Sigmoid colon (tissue), 4 donors: ENCODE data around the gene ISOC1.

Experiments
- POLR2A ChIP-seq, 2 donors: fragments of 450-650 bp; IDR thresholded peaks; one replicate each; pipeline ENCODE4 v1.6.1; 2016; ENCODE audit warnings: antibody characterized with exemption in 2 of 2, mild to moderate bottlenecking in 2 of 2, moderate library complexity in 2 of 2
- POLR2AphosphoS5 ChIP-seq, 4 donors: sonication (generic); formaldehyde crosslinking; IDR thresholded peaks; one replicate each; pipeline ENCODE4 v1.6.1; 2017; ENCODE audit warnings: antibody characterized with exemption in 4 of 4
- TF ChIP-seq, protein P1 (sequence below), 4 experiments: fragments of 450-650 bp in 3 of 4; fragments of 200-600 bp in 1 of 4; IDR thresholded peaks; one replicate each; pipeline ENCODE4 v1.5.1; 2016 to 2019; ENCODE audit warnings: antibody characterized with exemption in 4 of 4, mild to moderate bottlenecking in 3 of 4, moderate library complexity in 2 of 4

DNA sequence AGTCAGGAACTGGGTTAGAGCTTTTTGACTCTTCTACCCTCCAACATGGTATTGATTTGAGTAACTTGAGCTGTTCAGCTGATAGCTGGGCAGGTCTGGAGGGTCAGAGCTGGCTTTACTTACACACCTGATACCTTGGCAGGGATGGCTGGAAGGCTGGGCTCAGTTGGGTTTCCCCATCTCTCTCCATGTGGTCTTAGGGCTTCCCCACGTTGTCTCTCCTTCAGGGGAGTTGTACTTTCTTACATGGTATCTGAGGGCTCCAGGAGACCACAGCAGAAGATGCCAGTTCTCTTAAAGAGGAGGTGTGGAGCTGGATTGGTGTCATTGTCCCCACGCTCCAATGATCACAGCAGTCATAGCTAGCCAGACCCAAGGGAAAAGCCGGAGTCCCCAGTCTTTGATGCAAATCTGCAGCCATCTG is 25.6 kb downstream of the ISOC1 start:
- TF ChIP-seq, protein P1, sequence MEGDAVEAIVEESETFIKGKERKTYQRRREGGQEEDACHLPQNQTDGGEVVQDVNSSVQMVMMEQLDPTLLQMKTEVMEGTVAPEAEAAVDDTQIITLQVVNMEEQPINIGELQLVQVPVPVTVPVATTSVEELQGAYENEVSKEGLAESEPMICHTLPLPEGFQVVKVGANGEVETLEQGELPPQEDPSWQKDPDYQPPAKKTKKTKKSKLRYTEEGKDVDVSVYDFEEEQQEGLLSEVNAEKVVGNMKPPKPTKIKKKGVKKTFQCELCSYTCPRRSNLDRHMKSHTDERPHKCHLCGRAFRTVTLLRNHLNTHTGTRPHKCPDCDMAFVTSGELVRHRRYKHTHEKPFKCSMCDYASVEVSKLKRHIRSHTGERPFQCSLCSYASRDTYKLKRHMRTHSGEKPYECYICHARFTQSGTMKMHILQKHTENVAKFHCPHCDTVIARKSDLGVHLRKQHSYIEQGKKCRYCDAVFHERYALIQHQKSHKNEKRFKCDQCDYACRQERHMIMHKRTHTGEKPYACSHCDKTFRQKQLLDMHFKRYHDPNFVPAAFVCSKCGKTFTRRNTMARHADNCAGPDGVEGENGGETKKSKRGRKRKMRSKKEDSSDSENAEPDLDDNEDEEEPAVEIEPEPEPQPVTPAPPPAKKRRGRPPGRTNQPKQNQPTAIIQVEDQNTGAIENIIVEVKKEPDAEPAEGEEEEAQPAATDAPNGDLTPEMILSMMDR (IDR thresholded peaks at IDR 0.05), result no peak
- TF ChIP-seq POLR2A (IDR thresholded peaks at IDR 0.05) (no peak), POLR2AphosphoS5 (IDR thresholded peaks at IDR 0.05) (no peak)
